GM12878 (cell line): Measurements from ENCODE around the gene DCBLD2. TPM values are rescaled to one million over a fixed set of nuclear protein-coding genes. Genes with fewer than 3 reads are reported as not detected.

ENCODE experiments used
- CBX5 ChIP-seq: sonication (generic); IDR thresholded peaks from 2 replicates; pipeline ENCODE4 v1.6.1; 2016; ENCODE audit warnings: low read depth, moderate library complexity, mild to moderate bottlenecking, inconsistent platforms
- DPF2 ChIP-seq: fragments of 450-650 bp; IDR thresholded peaks from 2 replicates; pipeline ENCODE4 v1.6.1; 2017; ENCODE audit warnings: mild to moderate bottlenecking
- IKZF1 ChIP-seq: fragments of 450-650 bp; conservative IDR thresholded peaks from 2 replicates; pipeline ENCODE4 v1.6.1; 2017; ENCODE audit warnings: antibody characterized with exemption, mild to moderate bottlenecking
- IRF4 ChIP-seq: IDR thresholded peaks from 2 replicates; pipeline ENCODE4 v1.6.1; 2011; ENCODE audit warnings: low read depth, low read length
- JUNB ChIP-seq: IDR thresholded peaks from 2 replicates; pipeline ENCODE4 v1.6.1; 2016; ENCODE audit warnings: antibody characterized with exemption, mild to moderate bottlenecking
- SIN3A ChIP-seq: IDR thresholded peaks from 2 replicates; pipeline ENCODE4 v1.6.1; 2012; ENCODE audit warnings: low read depth, low read length, improper control_type of control experiment
- SMARCA5 ChIP-seq: fragments of 450-650 bp; IDR thresholded peaks from 2 replicates; pipeline ENCODE4 v1.6.1; 2017; ENCODE audit warnings: mild to moderate bottlenecking
- TCF3 ChIP-seq: IDR thresholded peaks from 2 replicates; pipeline ENCODE4 v1.6.1; 2012; ENCODE audit warnings: low read depth, mild to moderate bottlenecking, low read length, borderline replicate concordance; ENCODE audit not compliant: insufficient read depth
- polyA plus RNA-seq, 11 experiments: library from polyadenylated mRNA; depleted of rRNA in 4 of 11; unstranded in 6 of 11; stranded (reverse) in 5 of 11; fragments of >200 nt; fragmentation: Nextera tagmentation in 4 of 11; fragmentation: Illumina TruSeq in 1 of 11; extraction: Ambion mirVana in 4 of 11; extraction: Trizol in 1 of 11; gene quantifications; 1 replicate in 1 of 11; 2 replicates in 10 of 11; pipeline versions ENCODE4 v1.2.1 to v1.2.3, GENCODE V29; 2011 to 2016; ENCODE audit warnings: inconsistent platforms in 2 of 11, missing spikeins in 2 of 11, low read depth in 1 of 11
- total RNA-seq, 4 experiments: library from RNA; depleted of rRNA in 3 of 4; stranded (reverse); fragments of >200 nt in 3 of 4; fragmentation: Illumina TruSeq in 1 of 4; extraction: Trizol in 1 of 4; gene quantifications; 2 replicates each; pipeline versions ENCODE4 v1.2.1 to v1.2.3, GENCODE V29; 2013 to 2021
- TF ChIP-seq, protein P1 (sequence below): fragments of 450-650 bp; IDR thresholded peaks from 2 replicates; pipeline ENCODE4 v1.6.1; 2017; ENCODE audit warnings: mild to moderate bottlenecking
- TF ChIP-seq, protein P2 (sequence below): IDR thresholded peaks from 2 replicates; pipeline ENCODE4 v1.6.1; 2011; ENCODE audit warnings: borderline replicate concordance, low read depth, mild to moderate bottlenecking, moderate library complexity, mixed read lengths, low read length; ENCODE audit not compliant: insufficient read depth; ENCODE audit errors: extremely low read length
- TF ChIP-seq, protein P3 (sequence below): fragments of 450-650 bp; IDR thresholded peaks from 2 replicates; pipeline ENCODE4 v1.6.1; 2017; ENCODE audit warnings: mild to moderate bottlenecking, low read depth, inconsistent platforms; ENCODE audit not compliant: poor library complexity, severe bottlenecking
- TF ChIP-seq, protein P4 (sequence below): fragments of 450-650 bp; conservative IDR thresholded peaks from 2 replicates; pipeline ENCODE4 v1.6.1; 2017; ENCODE audit warnings: mild to moderate bottlenecking, moderate library complexity
- TF ChIP-seq, protein P5 (sequence below), 3 experiments: IDR thresholded peaks in 2 of 3; conservative IDR thresholded peaks in 1 of 3; 2 replicates each; pipeline ENCODE4 v1.5.1; 2011; ENCODE audit warnings: low read depth in 3 of 3, low read length in 3 of 3, mild to moderate bottlenecking in 3 of 3, control low read depth in 2 of 3, moderate library complexity in 2 of 3, inconsistent platforms in 1 of 3, mixed read lengths in 1 of 3; ENCODE audit not compliant: control insufficient read depth in 2 of 3, insufficient read depth in 1 of 3; ENCODE audit errors: extremely low read depth in 1 of 3
- TF ChIP-seq, protein P6 (sequence below): IDR thresholded peaks from 2 replicates; pipeline ENCODE4 v1.6.1; 2012; ENCODE audit warnings: improper control_type of control experiment, low read depth, low read length; ENCODE audit not compliant: insufficient replicate concordance

The DCBLD2 gene
- total and polyA plus RNA-seq, 10 of the 15 experiments (the other 5 are each of a cell fraction or from before 2014, with no cell fraction given): 1.6 to 5.9 (median 4.7) TPM

DNA sequence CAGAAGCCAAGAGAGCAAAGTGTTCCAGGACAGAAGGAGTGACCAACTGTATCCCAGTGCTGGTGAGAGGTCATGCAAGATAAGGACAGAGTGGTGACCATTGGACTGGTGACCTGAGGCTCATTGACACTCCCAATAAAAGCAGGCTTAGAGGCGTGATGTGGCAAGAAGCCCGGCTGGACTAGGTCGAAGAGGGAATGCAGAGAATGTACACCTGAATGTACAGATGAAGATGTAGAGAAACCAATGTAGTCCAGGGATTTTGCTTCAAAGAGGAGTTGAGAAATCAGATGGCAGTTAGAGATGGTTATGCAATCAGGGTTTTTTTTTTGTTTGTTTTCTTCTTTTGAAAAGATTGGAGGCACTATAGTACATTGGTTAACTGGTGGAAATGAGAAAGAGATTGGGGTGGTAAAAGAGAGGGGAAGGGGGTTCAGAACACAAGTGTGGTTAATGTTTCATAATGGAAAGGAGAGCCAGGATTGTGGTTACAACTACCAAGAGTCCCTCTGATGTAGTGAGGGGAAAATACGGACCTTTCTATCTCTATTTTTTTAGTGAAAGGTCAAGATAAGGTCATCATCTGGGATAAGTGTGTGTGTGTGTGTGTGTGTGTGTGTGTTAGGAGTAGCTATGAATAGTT is 115.0 kb downstream of the DCBLD2 start (continued):
- TF ChIP-seq, protein P1, sequence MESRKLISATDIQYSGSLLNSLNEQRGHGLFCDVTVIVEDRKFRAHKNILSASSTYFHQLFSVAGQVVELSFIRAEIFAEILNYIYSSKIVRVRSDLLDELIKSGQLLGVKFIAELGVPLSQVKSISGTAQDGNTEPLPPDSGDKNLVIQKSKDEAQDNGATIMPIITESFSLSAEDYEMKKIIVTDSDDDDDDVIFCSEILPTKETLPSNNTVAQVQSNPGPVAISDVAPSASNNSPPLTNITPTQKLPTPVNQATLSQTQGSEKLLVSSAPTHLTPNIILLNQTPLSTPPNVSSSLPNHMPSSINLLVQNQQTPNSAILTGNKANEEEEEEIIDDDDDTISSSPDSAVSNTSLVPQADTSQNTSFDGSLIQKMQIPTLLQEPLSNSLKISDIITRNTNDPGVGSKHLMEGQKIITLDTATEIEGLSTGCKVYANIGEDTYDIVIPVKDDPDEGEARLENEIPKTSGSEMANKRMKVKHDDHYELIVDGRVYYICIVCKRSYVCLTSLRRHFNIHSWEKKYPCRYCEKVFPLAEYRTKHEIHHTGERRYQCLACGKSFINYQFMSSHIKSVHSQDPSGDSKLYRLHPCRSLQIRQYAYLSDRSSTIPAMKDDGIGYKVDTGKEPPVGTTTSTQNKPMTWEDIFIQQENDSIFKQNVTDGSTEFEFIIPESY: no peak
- TF ChIP-seq, protein P2, sequence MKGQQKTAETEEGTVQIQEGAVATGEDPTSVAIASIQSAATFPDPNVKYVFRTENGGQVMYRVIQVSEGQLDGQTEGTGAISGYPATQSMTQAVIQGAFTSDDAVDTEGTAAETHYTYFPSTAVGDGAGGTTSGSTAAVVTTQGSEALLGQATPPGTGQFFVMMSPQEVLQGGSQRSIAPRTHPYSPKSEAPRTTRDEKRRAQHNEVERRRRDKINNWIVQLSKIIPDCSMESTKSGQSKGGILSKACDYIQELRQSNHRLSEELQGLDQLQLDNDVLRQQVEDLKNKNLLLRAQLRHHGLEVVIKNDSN: no peak
- TF ChIP-seq, protein P3, sequence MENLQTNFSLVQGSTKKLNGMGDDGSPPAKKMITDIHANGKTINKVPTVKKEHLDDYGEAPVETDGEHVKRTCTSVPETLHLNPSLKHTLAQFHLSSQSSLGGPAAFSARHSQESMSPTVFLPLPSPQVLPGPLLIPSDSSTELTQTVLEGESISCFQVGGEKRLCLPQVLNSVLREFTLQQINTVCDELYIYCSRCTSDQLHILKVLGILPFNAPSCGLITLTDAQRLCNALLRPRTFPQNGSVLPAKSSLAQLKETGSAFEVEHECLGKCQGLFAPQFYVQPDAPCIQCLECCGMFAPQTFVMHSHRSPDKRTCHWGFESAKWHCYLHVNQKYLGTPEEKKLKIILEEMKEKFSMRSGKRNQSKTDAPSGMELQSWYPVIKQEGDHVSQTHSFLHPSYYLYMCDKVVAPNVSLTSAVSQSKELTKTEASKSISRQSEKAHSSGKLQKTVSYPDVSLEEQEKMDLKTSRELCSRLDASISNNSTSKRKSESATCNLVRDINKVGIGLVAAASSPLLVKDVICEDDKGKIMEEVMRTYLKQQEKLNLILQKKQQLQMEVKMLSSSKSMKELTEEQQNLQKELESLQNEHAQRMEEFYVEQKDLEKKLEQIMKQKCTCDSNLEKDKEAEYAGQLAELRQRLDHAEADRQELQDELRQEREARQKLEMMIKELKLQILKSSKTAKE: no peak
- TF ChIP-seq JUNB (peak; percentile 24; the same call in 1 of the 2 replicates), IKZF1 (0 out of 2 replicates have a peak, but pooled peaks have one; percentile 27), DPF2 (no peak), TCF3 (no peak), SIN3A (no peak), CBX5 (no peak), SMARCA5 (no peak), IRF4 (no peak)
- TF ChIP-seq, protein P4, sequence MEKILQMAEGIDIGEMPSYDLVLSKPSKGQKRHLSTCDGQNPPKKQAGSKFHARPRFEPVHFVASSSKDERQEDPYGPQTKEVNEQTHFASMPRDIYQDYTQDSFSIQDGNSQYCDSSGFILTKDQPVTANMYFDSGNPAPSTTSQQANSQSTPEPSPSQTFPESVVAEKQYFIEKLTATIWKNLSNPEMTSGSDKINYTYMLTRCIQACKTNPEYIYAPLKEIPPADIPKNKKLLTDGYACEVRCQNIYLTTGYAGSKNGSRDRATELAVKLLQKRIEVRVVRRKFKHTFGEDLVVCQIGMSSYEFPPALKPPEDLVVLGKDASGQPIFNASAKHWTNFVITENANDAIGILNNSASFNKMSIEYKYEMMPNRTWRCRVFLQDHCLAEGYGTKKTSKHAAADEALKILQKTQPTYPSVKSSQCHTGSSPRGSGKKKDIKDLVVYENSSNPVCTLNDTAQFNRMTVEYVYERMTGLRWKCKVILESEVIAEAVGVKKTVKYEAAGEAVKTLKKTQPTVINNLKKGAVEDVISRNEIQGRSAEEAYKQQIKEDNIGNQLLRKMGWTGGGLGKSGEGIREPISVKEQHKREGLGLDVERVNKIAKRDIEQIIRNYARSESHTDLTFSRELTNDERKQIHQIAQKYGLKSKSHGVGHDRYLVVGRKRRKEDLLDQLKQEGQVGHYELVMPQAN: no peak
- TF ChIP-seq, protein P5, sequence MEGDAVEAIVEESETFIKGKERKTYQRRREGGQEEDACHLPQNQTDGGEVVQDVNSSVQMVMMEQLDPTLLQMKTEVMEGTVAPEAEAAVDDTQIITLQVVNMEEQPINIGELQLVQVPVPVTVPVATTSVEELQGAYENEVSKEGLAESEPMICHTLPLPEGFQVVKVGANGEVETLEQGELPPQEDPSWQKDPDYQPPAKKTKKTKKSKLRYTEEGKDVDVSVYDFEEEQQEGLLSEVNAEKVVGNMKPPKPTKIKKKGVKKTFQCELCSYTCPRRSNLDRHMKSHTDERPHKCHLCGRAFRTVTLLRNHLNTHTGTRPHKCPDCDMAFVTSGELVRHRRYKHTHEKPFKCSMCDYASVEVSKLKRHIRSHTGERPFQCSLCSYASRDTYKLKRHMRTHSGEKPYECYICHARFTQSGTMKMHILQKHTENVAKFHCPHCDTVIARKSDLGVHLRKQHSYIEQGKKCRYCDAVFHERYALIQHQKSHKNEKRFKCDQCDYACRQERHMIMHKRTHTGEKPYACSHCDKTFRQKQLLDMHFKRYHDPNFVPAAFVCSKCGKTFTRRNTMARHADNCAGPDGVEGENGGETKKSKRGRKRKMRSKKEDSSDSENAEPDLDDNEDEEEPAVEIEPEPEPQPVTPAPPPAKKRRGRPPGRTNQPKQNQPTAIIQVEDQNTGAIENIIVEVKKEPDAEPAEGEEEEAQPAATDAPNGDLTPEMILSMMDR (IDR thresholded peaks at IDR 0.05 in 2 of 3, conservative IDR thresholded peaks at IDR 0.05 in 1 of 3; ENCODE audit: control insufficient read depth in 2 of 3, extremely low read depth in 1 of 3, insufficient read depth in 1 of 3, low read depth in 3 of 3, low read length in 3 of 3): no peak
- TF ChIP-seq, protein P6, sequence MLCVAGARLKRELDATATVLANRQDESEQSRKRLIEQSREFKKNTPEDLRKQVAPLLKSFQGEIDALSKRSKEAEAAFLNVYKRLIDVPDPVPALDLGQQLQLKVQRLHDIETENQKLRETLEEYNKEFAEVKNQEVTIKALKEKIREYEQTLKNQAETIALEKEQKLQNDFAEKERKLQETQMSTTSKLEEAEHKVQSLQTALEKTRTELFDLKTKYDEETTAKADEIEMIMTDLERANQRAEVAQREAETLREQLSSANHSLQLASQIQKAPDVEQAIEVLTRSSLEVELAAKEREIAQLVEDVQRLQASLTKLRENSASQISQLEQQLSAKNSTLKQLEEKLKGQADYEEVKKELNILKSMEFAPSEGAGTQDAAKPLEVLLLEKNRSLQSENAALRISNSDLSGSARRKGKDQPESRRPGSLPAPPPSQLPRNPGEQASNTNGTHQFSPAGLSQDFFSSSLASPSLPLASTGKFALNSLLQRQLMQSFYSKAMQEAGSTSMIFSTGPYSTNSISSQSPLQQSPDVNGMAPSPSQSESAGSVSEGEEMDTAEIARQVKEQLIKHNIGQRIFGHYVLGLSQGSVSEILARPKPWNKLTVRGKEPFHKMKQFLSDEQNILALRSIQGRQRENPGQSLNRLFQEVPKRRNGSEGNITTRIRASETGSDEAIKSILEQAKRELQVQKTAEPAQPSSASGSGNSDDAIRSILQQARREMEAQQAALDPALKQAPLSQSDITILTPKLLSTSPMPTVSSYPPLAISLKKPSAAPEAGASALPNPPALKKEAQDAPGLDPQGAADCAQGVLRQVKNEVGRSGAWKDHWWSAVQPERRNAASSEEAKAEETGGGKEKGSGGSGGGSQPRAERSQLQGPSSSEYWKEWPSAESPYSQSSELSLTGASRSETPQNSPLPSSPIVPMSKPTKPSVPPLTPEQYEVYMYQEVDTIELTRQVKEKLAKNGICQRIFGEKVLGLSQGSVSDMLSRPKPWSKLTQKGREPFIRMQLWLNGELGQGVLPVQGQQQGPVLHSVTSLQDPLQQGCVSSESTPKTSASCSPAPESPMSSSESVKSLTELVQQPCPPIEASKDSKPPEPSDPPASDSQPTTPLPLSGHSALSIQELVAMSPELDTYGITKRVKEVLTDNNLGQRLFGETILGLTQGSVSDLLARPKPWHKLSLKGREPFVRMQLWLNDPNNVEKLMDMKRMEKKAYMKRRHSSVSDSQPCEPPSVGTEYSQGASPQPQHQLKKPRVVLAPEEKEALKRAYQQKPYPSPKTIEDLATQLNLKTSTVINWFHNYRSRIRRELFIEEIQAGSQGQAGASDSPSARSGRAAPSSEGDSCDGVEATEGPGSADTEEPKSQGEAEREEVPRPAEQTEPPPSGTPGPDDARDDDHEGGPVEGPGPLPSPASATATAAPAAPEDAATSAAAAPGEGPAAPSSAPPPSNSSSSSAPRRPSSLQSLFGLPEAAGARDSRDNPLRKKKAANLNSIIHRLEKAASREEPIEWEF: no peak
